ENCODE data around the gene INVS. TPM values are rescaled to one million over a fixed set of nuclear protein-coding genes. Genes with fewer than 3 reads are reported as not detected.

Gene INVS
- total and polyA plus RNA-seq, 2 donors (not counting 3 experiments of a cell fraction or from before 2014, with no cell fraction given) = 8.5 to 17.9 TPM

GRCh38 chr9:100074093-100074492 is 24.9 kb upstream of the INVS start:
- Histone ChIP-seq H3K27ac (ENCODE audit: insufficient read depth, low read depth, low read length) (no peak overlapping the region), H4K20me1 (replicated peaks; ENCODE audit: control insufficient read depth, extremely low read depth, insufficient read depth, low read length) (no peaks in the 10 kb centered on the region), H3K27me3 (ENCODE audit: control insufficient read depth in 2 of 2, insufficient read depth in 2 of 2, low read length in 2 of 2) (no peaks in the 10 kb centered on the region), H3K36me3 (ENCODE audit: control insufficient read depth in 2 of 2, extremely low read depth in 1 of 2, insufficient read depth in 2 of 2, low read length in 2 of 2) (no peaks in the 10 kb centered on the region), H3K4me1 (ENCODE audit: control insufficient read depth, extremely low read depth, insufficient read depth, low read length) (no peaks in the 10 kb centered on the region), H3K9me3 (replicated peaks; ENCODE audit: control insufficient read depth, insufficient read depth, low read length) (no peaks in the 10 kb centered on the region), H3K9me1 (replicated peaks; ENCODE audit: control insufficient read depth, extremely low read depth, insufficient read depth, low read length) (no peaks in the 10 kb centered on the region), H3K79me2 (ENCODE audit: control insufficient read depth, insufficient read depth, low read length) (peaks cover 4% of the 10 kb centered on the region), H3K9ac (replicated peaks; ENCODE audit: extremely low read depth, insufficient read depth, low read length) (no peak overlapping the region), H2AFZ (ENCODE audit: low read depth, low read length) (no peak overlapping the region), H3K4me2 (ENCODE audit: insufficient read depth, low read length) (no peak overlapping the region), H3K4me3 (replicated peaks in 1 of 3; ENCODE audit: insufficient read depth in 1 of 3, low read depth in 1 of 3, low read length in 3 of 3) (no peak overlapping the region)
- POLR2A ChIA-PET = no interaction called here
- no peak for FAIRE-seq
- DNase-seq (ENCODE audit: low read depth, low spot score) = no peak
- no TSS peak for BruUV-seq (replicated peaks)
- dilution Hi-C loops (cut with MboI; ENCODE audit: extremely low pct_ligation_motif_present, low sequenced_read_pairs) (no loop called here), intact Hi-C loops (cut with micrococcal nuclease) (no loop called here)
- CTCF ChIA-PET = interaction anchor here (2.0 kb wide), 1 partner anchor 11 kb away, joined by 6 read pairs; no protein-coding TSS in a partner anchor
- TF ChIP-seq EZH2 (IDR thresholded peaks at IDR 0.05; ENCODE audit: borderline replicate concordance, low read depth, low read length, severe bottlenecking) = no peak
- no peak for TF ChIP-seq FOS (IDR thresholded peaks at IDR 0.05; ENCODE audit: borderline replicate concordance, insufficient read depth, low read length)
- TF ChIP-seq CTCF (IDR thresholded peaks at IDR 0.05; ENCODE audit: extremely low read depth in 1 of 2, insufficient read depth in 1 of 2, low read depth in 1 of 2, low read length in 2 of 2) = no peak
- TF ChIP-seq POLR2AphosphoS5 (IDR thresholded peaks at IDR 0.05; ENCODE audit: insufficient read depth, low read depth, low read length) = no peak
- no peak for TF ChIP-seq POLR2A (IDR thresholded peaks at IDR 0.05; ENCODE audit: low read depth, low read length)
- no peak for TF ChIP-seq MYC (IDR thresholded peaks at IDR 0.05; ENCODE audit: low read depth, low read length)
- TF ChIP-seq JUN (IDR thresholded peaks at IDR 0.05; ENCODE audit: borderline replicate concordance, insufficient read depth, insufficient read length, low read depth) = no peak
- TF ChIP-seq GATA2 (IDR thresholded peaks at IDR 0.05; ENCODE audit: insufficient read depth, insufficient read length, low read depth, low read length) = no peak
- TF ChIP-seq MAX (IDR thresholded peaks at IDR 0.05; ENCODE audit: insufficient read depth, insufficient read length) = no peak
